Hepatocyte (in vitro differentiated cells): Measurements from ENCODE around the gene KLC4.

Experiments used
- EZH2 ChIP-seq: fragments of 200-600 bp; sonication (generic); IDR thresholded peaks from 2 replicates; pipeline ENCODE4 v1.6.1; 2016; ENCODE audit warnings: antibody characterized with exemption, mild to moderate bottlenecking, borderline replicate concordance
- EZH2phosphoT487 ChIP-seq: fragments of 200-600 bp; sonication (generic); IDR thresholded peaks from one replicate; pipeline ENCODE4 v1.6.1; 2018; ENCODE audit warnings: antibody characterized with exemption, mild to moderate bottlenecking, low read depth, moderate library complexity; ENCODE audit not compliant: unreplicated experiment, severe bottlenecking
- TF ChIP-seq, protein P1 (sequence below): fragments of 200-600 bp; sonication (generic); IDR thresholded peaks from 2 replicates; pipeline ENCODE4 v1.5.1; 2016; ENCODE audit warnings: antibody characterized with exemption, mild to moderate bottlenecking; ENCODE audit not compliant: poor library complexity

DNA sequence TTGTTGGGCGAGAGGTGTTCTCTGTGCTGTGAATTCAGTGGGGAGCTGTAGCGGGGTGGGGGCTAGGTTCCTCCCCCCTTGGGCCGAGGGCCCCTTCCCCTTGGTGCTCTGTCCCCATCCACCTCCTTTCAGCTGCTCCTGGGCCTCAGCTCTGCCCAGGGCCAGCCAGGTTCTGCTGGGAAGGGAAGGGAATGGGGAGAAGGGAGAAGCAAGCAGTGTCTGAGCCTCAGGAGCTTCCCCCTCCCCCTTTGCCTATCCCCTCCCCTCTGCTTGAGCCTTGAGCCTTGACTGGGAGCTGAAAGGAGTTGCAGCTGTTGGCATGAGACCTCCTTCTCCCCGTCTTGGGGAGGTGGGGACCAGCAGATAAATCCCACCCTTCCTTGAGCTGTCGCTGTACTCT lies 38.6 kb upstream of the KLC4 start:
- TF ChIP-seq, protein P1, sequence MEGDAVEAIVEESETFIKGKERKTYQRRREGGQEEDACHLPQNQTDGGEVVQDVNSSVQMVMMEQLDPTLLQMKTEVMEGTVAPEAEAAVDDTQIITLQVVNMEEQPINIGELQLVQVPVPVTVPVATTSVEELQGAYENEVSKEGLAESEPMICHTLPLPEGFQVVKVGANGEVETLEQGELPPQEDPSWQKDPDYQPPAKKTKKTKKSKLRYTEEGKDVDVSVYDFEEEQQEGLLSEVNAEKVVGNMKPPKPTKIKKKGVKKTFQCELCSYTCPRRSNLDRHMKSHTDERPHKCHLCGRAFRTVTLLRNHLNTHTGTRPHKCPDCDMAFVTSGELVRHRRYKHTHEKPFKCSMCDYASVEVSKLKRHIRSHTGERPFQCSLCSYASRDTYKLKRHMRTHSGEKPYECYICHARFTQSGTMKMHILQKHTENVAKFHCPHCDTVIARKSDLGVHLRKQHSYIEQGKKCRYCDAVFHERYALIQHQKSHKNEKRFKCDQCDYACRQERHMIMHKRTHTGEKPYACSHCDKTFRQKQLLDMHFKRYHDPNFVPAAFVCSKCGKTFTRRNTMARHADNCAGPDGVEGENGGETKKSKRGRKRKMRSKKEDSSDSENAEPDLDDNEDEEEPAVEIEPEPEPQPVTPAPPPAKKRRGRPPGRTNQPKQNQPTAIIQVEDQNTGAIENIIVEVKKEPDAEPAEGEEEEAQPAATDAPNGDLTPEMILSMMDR = no peak
- TF ChIP-seq EZH2 (no peak), EZH2phosphoT487 (no peak)
